Lung (tissue), 12 donors: ENCODE measurements around the gene MED12L. TPM values are rescaled to one million over a fixed set of nuclear protein-coding genes. Genes with fewer than 3 reads are reported as not detected.

ENCODE experiments used
- ATAC-seq: fragments of 200-7000 bp; cut with Tn5 transposase; one replicate; pipeline ENCODE4 v1.9.1; 2020; ENCODE audit warnings: moderate number of reproducible peaks; ENCODE audit not compliant: insufficient read depth, low FRiP score
- DNase-seq, 3 donors: peaks; one replicate each; pipeline ENCODE4 v3.0.0-alpha.2; 2013 to 2017
- H3K27ac ChIP-seq, 2 donors: one replicate each; pipeline ENCODE4 v1.5.1; 2013; ENCODE audit warnings: mild to moderate bottlenecking in 2 of 2, moderate library complexity in 2 of 2, control low read depth in 1 of 2, inconsistent platforms in 1 of 2, low read depth in 1 of 2, low read length in 1 of 2
- H3K27me3 ChIP-seq, 3 donors: one replicate each; pipeline ENCODE4 v1.5.1; 2013; ENCODE audit warnings: low read length in 2 of 3; ENCODE audit not compliant: control insufficient read depth in 3 of 3, insufficient read depth in 3 of 3
- H3K36me3 ChIP-seq, 4 donors: one replicate each; pipeline ENCODE4 v1.5.1; 2013; ENCODE audit warnings: low read length in 4 of 4, mild to moderate bottlenecking in 1 of 4, moderate library complexity in 1 of 4; ENCODE audit not compliant: control insufficient read depth in 4 of 4, insufficient read depth in 4 of 4
- H3K4me1 ChIP-seq, 5 donors: one replicate each; pipeline ENCODE4 v1.5.1; 2013; ENCODE audit warnings: low read length in 5 of 5, mild to moderate bottlenecking in 2 of 5, moderate library complexity in 1 of 5; ENCODE audit not compliant: control insufficient read depth in 5 of 5, insufficient read depth in 5 of 5
- H3K4me3 ChIP-seq: one replicate; pipeline ENCODE4 v1.5.1; 2013; ENCODE audit warnings: mild to moderate bottlenecking, control low read depth, moderate library complexity
- H3K9ac ChIP-seq, 2 donors: one replicate each; pipeline ENCODE4 v1.5.1; 2013; ENCODE audit warnings: low read length in 2 of 2, control low read depth in 1 of 2; ENCODE audit not compliant: insufficient read depth in 1 of 2
- H3K9me3 ChIP-seq, 4 donors: one replicate each; pipeline ENCODE4 v1.5.1; 2013; ENCODE audit warnings: low read length in 3 of 4, mild to moderate bottlenecking in 1 of 4, moderate library complexity in 1 of 4; ENCODE audit not compliant: control insufficient read depth in 4 of 4, insufficient read depth in 3 of 4
- CTCF ChIP-seq: IDR thresholded peaks from 2 replicates; pipeline ENCODE4 v1.5.1; 2012; ENCODE audit warnings: mild to moderate bottlenecking; ENCODE audit errors: control extremely low read depth, extremely low read depth
- WGBS, 2 donors: extraction: QIAGEN DNeasy Blood & Tissue Kit; methylation state at CpG; one replicate each; pipeline ENCODE4 v1.1.7; 2013; 5-methylcytosine and 5-hydroxymethylcytosine counted together
- polyA plus RNA-seq, 2 donors: library from polyadenylated mRNA; stranded (reverse); fragments of 200-250 nt; gene quantifications; one replicate each; pipeline ENCODE4 v1.2.1, GENCODE V29; 2013
- total RNA-seq, 2 donors: library from RNA; depleted of rRNA in 1 of 2; stranded (reverse); fragments of >200 nt in 1 of 2; gene quantifications; one replicate each; pipeline ENCODE4 v1.2.1, GENCODE V29; 2014 to 2021
- donor health status: control.
- donor health status: control.
- donor health status: Bipolar disorder and iron deficiency.
- donor health status: healthy.
- donor health status: DM: yes; HTN: yes; CAD: no.

Gene MED12L
- total and polyA plus RNA-seq, 4 donors, result 0.02 to 0.82 (median 0.30) TPM

- Histone ChIP-seq H3K4me3 (no peak overlapping the region), H3K9ac (no peak overlapping the region), H3K36me3 (no peaks in the 10 kb centered on the region), H3K27ac (no peak overlapping the region), H3K4me1 (no peaks in the 10 kb centered on the region), H3K9me3 (no peaks in the 10 kb centered on the region), H3K27me3 (no peaks in the 10 kb centered on the region)
- no peak for TF ChIP-seq CTCF
- ATAC-seq (no peak), DNase-seq (no peak)
- 84 to 94% methylated on average over 4 of the region's 4 CpGs for WGBS, 2 donors
These were observed 286.8 kb downstream of the MED12L start for GRCh38 chr3:151372063-151372820.

- H3K27me3 ChIP-seq, result no peaks in the 10 kb centered on the region
- no peak for TF ChIP-seq CTCF
- H3K27ac ChIP-seq, result no peak overlapping the region
- no peaks in the 10 kb centered on the region for H3K36me3 ChIP-seq
- H3K4me1 ChIP-seq, result no peaks in the 10 kb centered on the region
- no peak overlapping the region for H3K9ac ChIP-seq
- ATAC-seq, result no peak
- DNase-seq, result no peak
- no peak overlapping the region for H3K4me3 ChIP-seq
- no peaks in the 10 kb centered on the region for H3K9me3 ChIP-seq
- WGBS, 2 donors, result 77 to 84% methylated on average over 8 of the region's 8 CpGs
These were observed 292.4 kb downstream of the MED12L start for GRCh38 chr3:151377768-151378385.

GRCh38 chr3:151379083-151379734, 293.7 kb downstream of the MED12L start:
- WGBS, 2 donors, result 73% methylated on average over 4 of the region's 4 CpGs
- no peak for ATAC-seq
- H3K27ac ChIP-seq, result no peak overlapping the region
- no peak overlapping the region for H3K4me3 ChIP-seq
- H3K4me1 ChIP-seq, result peaks cover 0 to 3% (median 0%) of the 10 kb centered on the region in 5 donors
- no peaks in the 10 kb centered on the region for H3K9me3 ChIP-seq
- no peak for TF ChIP-seq CTCF
- no peaks in the 10 kb centered on the region for H3K36me3 ChIP-seq
- H3K9ac ChIP-seq, result no peak overlapping the region
- peak; percentile 16 to 47 (median 27) for DNase-seq
- H3K27me3 ChIP-seq, result no peaks in the 10 kb centered on the region
